ENCODE data around the gene BGLAP. TPM values are rescaled to one million over a fixed set of nuclear protein-coding genes. Genes with fewer than 3 reads are reported as not detected.
A peak's percentile ranks its signal among the peaks of the same experiment; 100 is the strongest.

The BGLAP gene
- total RNA-seq, 1 donor from 2014 or later, result not detected

- Mint-ChIP-seq H3K27ac (ENCODE audit: unreplicated experiment) (peak overlapping the region; percentile 97), H3K36me3 (ENCODE audit: low read depth) (peaks cover 15% of the 10 kb centered on the region), H3K27me3 (ENCODE audit: low read depth) (no peaks in the 10 kb centered on the region), H3K9me3 (ENCODE audit: low read depth) (no peaks in the 10 kb centered on the region), H3K4me3 (ENCODE audit: unreplicated experiment) (no peak overlapping the region), H3K4me1 (ENCODE audit: low read depth) (peaks cover 7% of the 10 kb centered on the region)
- no peak for DNase-seq (ENCODE audit: low spot score)
- TF ChIP-seq, protein P1, sequence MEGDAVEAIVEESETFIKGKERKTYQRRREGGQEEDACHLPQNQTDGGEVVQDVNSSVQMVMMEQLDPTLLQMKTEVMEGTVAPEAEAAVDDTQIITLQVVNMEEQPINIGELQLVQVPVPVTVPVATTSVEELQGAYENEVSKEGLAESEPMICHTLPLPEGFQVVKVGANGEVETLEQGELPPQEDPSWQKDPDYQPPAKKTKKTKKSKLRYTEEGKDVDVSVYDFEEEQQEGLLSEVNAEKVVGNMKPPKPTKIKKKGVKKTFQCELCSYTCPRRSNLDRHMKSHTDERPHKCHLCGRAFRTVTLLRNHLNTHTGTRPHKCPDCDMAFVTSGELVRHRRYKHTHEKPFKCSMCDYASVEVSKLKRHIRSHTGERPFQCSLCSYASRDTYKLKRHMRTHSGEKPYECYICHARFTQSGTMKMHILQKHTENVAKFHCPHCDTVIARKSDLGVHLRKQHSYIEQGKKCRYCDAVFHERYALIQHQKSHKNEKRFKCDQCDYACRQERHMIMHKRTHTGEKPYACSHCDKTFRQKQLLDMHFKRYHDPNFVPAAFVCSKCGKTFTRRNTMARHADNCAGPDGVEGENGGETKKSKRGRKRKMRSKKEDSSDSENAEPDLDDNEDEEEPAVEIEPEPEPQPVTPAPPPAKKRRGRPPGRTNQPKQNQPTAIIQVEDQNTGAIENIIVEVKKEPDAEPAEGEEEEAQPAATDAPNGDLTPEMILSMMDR (IDR thresholded peaks at IDR 0.05), result no peak
These were observed 8.4 kb upstream of the BGLAP start for GRCh38 chr1:156233426-156234127.

DNA sequence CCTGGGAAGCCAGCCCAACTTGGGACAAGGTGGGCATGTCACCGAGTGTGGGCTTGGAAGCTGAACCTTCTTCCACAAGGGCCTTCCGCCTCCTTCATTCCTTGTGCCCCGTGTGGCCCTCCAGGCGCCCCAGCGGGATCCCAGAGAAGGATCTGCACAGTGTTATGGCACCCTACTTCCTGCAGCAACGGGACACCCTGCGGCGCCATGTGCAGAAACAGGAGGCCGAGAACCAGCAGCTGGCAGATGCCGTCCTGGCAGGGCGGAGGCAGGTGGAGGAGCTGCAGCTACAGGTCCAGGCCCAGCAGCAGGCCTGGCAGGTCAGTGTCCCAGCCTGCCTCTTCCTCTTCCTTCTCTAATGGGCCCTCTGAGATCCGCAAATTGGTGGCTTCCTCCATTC is 5.8 kb upstream of the BGLAP start:
- no peak overlapping the region for H3K4me3 Mint-ChIP-seq (ENCODE audit: unreplicated experiment)
- H3K27ac Mint-ChIP-seq (ENCODE audit: unreplicated experiment), result no peak overlapping the region
- TF ChIP-seq, protein P1 (IDR thresholded peaks at IDR 0.05), result no peak
- no peak for DNase-seq (ENCODE audit: low spot score)
- H3K27me3 Mint-ChIP-seq (ENCODE audit: low read depth), result no peaks in the 10 kb centered on the region
- no peaks in the 10 kb centered on the region for H3K9me3 Mint-ChIP-seq (ENCODE audit: low read depth)
- peaks cover 19% of the 10 kb centered on the region for H3K36me3 Mint-ChIP-seq (ENCODE audit: low read depth)
- peaks cover 10% of the 10 kb centered on the region for H3K4me1 Mint-ChIP-seq (ENCODE audit: low read depth)

- Mint-ChIP-seq H3K4me1 (ENCODE audit: low read depth) (peaks cover 18% of the 10 kb centered on the region), H3K27me3 (ENCODE audit: low read depth) (no peaks in the 10 kb centered on the region), H3K9me3 (ENCODE audit: low read depth) (no peaks in the 10 kb centered on the region), H3K36me3 (ENCODE audit: low read depth) (peaks cover 19% of the 10 kb centered on the region), H3K4me3 (ENCODE audit: unreplicated experiment) (no peak overlapping the region), H3K27ac (ENCODE audit: unreplicated experiment) (no peak overlapping the region)
- DNase-seq (ENCODE audit: low spot score), result no peak
- TF ChIP-seq, protein P1 (IDR thresholded peaks at IDR 0.05), result no peak
These were observed 3.7 kb upstream of the BGLAP start for GRCh38 chr1:156238248-156238647.

DNA sequence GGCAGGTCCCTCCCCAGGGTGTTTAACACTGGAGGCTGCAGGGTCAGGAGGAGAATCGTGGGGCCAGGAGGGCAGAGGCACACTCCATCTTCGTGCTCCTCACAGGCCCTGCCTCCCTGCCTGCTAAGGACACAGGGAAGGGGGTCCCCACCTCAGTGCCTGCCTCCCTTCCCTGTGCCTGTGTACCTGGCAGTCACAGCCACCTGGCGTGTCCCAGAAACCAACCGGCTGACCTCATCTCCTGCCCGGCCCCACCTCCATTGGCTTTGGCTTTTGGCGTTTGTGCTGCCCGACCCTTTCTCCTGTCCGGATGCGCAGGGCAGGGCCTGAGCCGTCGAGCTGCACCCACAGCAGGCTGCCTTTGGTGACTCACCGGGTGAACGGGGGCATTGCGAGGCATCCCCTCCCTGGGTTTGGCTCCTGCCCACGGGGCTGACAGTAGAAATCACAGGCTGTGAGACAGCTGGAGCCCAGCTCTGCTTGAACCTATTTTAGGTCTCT is 623 bp upstream of the BGLAP start:
- Mint-ChIP-seq H3K36me3 (ENCODE audit: low read depth) (peaks cover 10% of the 10 kb centered on the region), H3K27ac (ENCODE audit: unreplicated experiment) (no peak overlapping the region), H3K4me1 (ENCODE audit: low read depth) (peaks cover 13% of the 10 kb centered on the region), H3K9me3 (ENCODE audit: low read depth) (no peaks in the 10 kb centered on the region), H3K27me3 (ENCODE audit: low read depth) (no peaks in the 10 kb centered on the region), H3K4me3 (ENCODE audit: unreplicated experiment) (no peak overlapping the region)
- DNase-seq (ENCODE audit: low spot score), result no peak
- TF ChIP-seq, protein P1 (IDR thresholded peaks at IDR 0.05), result no peak

- DNase-seq (ENCODE audit: low spot score), result no peak
- Mint-ChIP-seq H3K27ac (ENCODE audit: unreplicated experiment) (no peak overlapping the region), H3K4me3 (ENCODE audit: unreplicated experiment) (no peak overlapping the region), H3K27me3 (ENCODE audit: low read depth) (no peaks in the 10 kb centered on the region), H3K9me3 (ENCODE audit: low read depth) (no peaks in the 10 kb centered on the region), H3K4me1 (ENCODE audit: low read depth) (peaks cover 13% of the 10 kb centered on the region), H3K36me3 (ENCODE audit: low read depth) (peaks cover 4% of the 10 kb centered on the region)
- TF ChIP-seq, protein P1 (IDR thresholded peaks at IDR 0.05), result no peak
These were observed 754 bp downstream of the BGLAP start for GRCh38 chr1:156242738-156243137.

All from chondrocyte (in vitro differentiated cells).